HG03159 (cell line): ENCODE data around the gene CELF4.

Source experiments
- ATAC-seq: cut with Tn5 transposase; IDR thresholded peaks from one replicate; pipeline ENCODE4 v1.9.1; 2021; ENCODE audit warnings: mild to moderate bottlenecking, moderate library complexity; ENCODE audit not compliant: unreplicated experiment

Gene CELF4

GRCh38 chr18:37529296-37529695, 36.3 kb downstream of the CELF4 start:
- no peak for ATAC-seq

- ATAC-seq = no peak
Measured at GRCh38 chr18:37527395-37527794, 38.2 kb downstream of the CELF4 start.

- ATAC-seq = no peak
Measured at GRCh38 chr18:37525262-37525585, 40.4 kb downstream of the CELF4 start.

GRCh38 chr18:37524498-37525261, 40.9 kb downstream of the CELF4 start:
- ATAC-seq = no peak

GRCh38 chr18:37524139-37524497, 41.5 kb downstream of the CELF4 start:
- ATAC-seq = no peak

GRCh38 chr18:37521510-37522465, 43.8 kb downstream of the CELF4 start:
- ATAC-seq = no peak

GRCh38 chr18:37520508-37520907, 45.1 kb downstream of the CELF4 start:
- no peak for ATAC-seq

- no peak for ATAC-seq
Measured at GRCh38 chr18:37519510-37520135, 46.0 kb downstream of the CELF4 start.

- no peak for ATAC-seq
Measured at GRCh38 chr18:37516361-37516853, 49.2 kb downstream of the CELF4 start.

GRCh38 chr18:37514953-37515352, 50.6 kb downstream of the CELF4 start:
- ATAC-seq = no peak

GRCh38 chr18:37512400-37512799, 53.2 kb downstream of the CELF4 start:
- no peak for ATAC-seq

GRCh38 chr18:37511721-37512298, 53.8 kb downstream of the CELF4 start:
- ATAC-seq = no peak

GRCh38 chr18:37509600-37509999, 56.0 kb downstream of the CELF4 start:
- ATAC-seq = no peak

GRCh38 chr18:37508207-37508606, 57.4 kb downstream of the CELF4 start:
- no peak for ATAC-seq

- no peak for ATAC-seq
Measured at GRCh38 chr18:37507239-37507638, 58.4 kb downstream of the CELF4 start.

- no peak for ATAC-seq
Measured at GRCh38 chr18:37506001-37506400, 59.6 kb downstream of the CELF4 start.

GRCh38 chr18:37505321-37505720, 60.3 kb downstream of the CELF4 start:
- ATAC-seq = no peak

- no peak for ATAC-seq
Measured at GRCh38 chr18:37502601-37503000, 63.0 kb downstream of the CELF4 start.

- no peak for ATAC-seq
Measured at GRCh38 chr18:37502036-37502435, 63.6 kb downstream of the CELF4 start.

GRCh38 chr18:37501136-37501535, 64.5 kb downstream of the CELF4 start:
- no peak for ATAC-seq

GRCh38 chr18:37499913-37500312, 65.7 kb downstream of the CELF4 start:
- ATAC-seq = no peak
